ENCODE measurements around the gene C10orf53. TPM values are rescaled to one million over a fixed set of nuclear protein-coding genes. Genes with fewer than 3 reads are reported as not detected.
A peak's percentile ranks its signal among the peaks of the same experiment; 100 is the strongest.

The C10orf53 gene
- total and polyA plus RNA-seq, 7 experiments from 2014 or later, result not detected

DNA sequence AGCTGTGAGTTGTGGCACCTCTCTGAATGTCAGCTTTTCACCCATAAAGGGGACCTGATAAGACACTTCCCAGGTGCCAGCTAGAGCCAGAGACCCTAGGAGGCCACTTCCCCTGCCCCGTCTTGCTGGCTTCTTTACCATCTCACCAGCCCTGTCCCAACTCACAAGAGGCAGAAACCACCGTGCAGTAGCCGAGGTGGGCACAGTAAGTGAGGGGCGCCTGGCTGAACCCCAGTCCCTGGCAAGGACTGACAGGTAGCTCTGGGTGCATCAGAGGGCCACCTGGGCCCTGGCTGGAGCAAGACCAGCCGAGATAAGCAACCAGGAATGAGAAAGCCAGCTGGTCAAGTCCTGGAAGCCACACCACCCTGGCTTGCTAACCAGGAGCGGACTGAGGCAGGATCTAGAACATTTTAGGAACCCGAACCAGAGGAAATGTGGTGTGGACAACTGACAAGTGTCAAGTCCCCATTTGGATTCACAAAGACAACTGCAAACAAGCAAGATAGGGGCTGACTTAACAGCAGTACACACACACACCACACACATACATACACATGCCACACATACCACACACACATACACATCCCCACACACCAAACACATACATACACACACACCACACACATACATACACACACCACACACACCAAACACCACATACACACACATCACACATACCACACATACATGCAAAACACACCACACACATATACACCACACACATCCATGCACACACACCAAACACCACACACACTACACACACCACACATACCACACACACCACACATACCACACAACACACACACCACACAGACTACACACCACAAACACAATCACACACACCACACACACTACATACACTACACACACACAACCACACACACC, 61.9 kb downstream of the C10orf53 start:
- intact Hi-C loops (cut with micrococcal nuclease), result no loop called here
- H3K27me3 Mint-ChIP-seq, result peaks cover 0 to 13% (median 0%) of the 10 kb centered on the region in 5 donors
- H3K27ac Mint-ChIP-seq, result peak overlapping the region in 1 of 9 donors; percentile 13
- DNase-seq (no peak), ATAC-seq (no peak)
- H3K4me1 Mint-ChIP-seq, result no peaks in the 10 kb centered on the region
- no peaks in the 10 kb centered on the region for H3K9me3 ChIP-seq (ENCODE audit: control insufficient read depth in 2 of 3, low read length in 3 of 3)
- no peaks in the 10 kb centered on the region for H3K36me3 ChIP-seq (ENCODE audit: control insufficient read depth in 2 of 3, insufficient read depth in 3 of 3, low read length in 3 of 3)
- ChIA-PET CTCF (no interaction called here), POLR2A (no interaction called here)
- H3K9me3 Mint-ChIP-seq, result peaks cover 0 to 8% (median 0%) of the 10 kb centered on the region in 11 donors
- H3K27me3 ChIP-seq (ENCODE audit: control insufficient read depth in 2 of 2, insufficient read depth in 2 of 2, low read length in 2 of 2), result no peaks in the 10 kb centered on the region
- H3K4me1 ChIP-seq (ENCODE audit: control insufficient read depth in 2 of 2, insufficient read depth in 2 of 2, low read length in 2 of 2), result no peaks in the 10 kb centered on the region
- H3K4me3 ChIP-seq (ENCODE audit: low read length), result no peak overlapping the region
- no peaks in the 10 kb centered on the region for H3K36me3 Mint-ChIP-seq
- no peak overlapping the region for H3K27ac ChIP-seq (ENCODE audit: low read depth, low read length)
- H3K4me3 Mint-ChIP-seq, result no peak overlapping the region

DNA sequence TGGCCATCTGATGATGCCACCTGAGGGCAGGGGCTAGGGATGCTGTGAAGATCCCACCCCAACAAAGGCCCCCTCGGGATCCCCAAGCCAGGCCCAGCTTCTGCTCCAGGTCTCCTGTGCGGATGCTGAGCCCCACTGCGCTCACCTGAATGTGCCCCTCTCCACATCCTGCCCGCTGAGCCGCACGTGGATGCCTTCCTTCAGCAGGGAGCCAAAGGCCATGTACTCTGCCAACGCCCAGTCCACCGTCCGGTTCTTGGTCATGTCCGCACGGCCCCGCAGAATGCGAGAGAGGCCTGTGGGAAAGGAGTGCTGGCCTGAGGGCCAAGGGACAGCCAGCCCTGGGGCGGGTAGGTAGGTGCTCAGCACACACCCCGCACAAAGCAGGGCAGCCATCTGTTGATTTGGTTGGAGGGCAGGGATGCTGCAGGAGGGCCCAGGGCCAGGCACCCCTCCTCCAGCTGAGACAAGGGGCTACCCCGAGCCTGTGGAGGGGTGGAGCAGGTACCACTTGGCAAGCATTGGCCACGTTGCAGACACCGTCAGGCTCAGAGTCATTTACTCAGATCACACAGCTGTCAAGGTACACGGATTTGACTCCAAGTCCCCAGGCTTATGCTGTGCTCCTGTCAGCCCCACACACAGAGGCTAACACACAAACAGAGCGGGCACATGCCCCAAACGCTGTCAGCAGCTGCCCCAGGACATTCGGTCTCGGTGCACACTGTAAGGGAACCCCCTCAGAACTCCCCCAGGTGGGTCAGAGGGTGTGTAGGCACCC, 63.4 kb downstream of the C10orf53 start:
- no peak overlapping the region for H3K27ac Mint-ChIP-seq
- Histone ChIP-seq H3K36me3 (ENCODE audit: control insufficient read depth in 2 of 3, insufficient read depth in 3 of 3, low read length in 3 of 3) (no peaks in the 10 kb centered on the region), H3K27ac (ENCODE audit: low read depth, low read length) (no peak overlapping the region), H3K27me3 (ENCODE audit: control insufficient read depth in 2 of 2, insufficient read depth in 2 of 2, low read length in 2 of 2) (no peaks in the 10 kb centered on the region), H3K4me3 (ENCODE audit: low read length) (no peak overlapping the region), H3K9me3 (ENCODE audit: control insufficient read depth in 2 of 3, low read length in 3 of 3) (no peaks in the 10 kb centered on the region), H3K4me1 (ENCODE audit: control insufficient read depth in 2 of 2, insufficient read depth in 2 of 2, low read length in 2 of 2) (no peaks in the 10 kb centered on the region)
- POLR2A ChIA-PET, result no interaction called here
- H3K36me3 Mint-ChIP-seq, result no peaks in the 10 kb centered on the region
- peaks cover 0 to 22% (median 0%) of the 10 kb centered on the region in 5 donors for H3K27me3 Mint-ChIP-seq
- H3K4me3 Mint-ChIP-seq, result no peak overlapping the region
- intact Hi-C loops (cut with micrococcal nuclease), result no loop called here
- H3K9me3 Mint-ChIP-seq, result peaks cover 0 to 8% (median 0%) of the 10 kb centered on the region in 11 donors
- no peaks in the 10 kb centered on the region for H3K4me1 Mint-ChIP-seq
- ATAC-seq, result no peak
- DNase-seq, result no peak
- CTCF ChIA-PET, result no interaction called here

DNA sequence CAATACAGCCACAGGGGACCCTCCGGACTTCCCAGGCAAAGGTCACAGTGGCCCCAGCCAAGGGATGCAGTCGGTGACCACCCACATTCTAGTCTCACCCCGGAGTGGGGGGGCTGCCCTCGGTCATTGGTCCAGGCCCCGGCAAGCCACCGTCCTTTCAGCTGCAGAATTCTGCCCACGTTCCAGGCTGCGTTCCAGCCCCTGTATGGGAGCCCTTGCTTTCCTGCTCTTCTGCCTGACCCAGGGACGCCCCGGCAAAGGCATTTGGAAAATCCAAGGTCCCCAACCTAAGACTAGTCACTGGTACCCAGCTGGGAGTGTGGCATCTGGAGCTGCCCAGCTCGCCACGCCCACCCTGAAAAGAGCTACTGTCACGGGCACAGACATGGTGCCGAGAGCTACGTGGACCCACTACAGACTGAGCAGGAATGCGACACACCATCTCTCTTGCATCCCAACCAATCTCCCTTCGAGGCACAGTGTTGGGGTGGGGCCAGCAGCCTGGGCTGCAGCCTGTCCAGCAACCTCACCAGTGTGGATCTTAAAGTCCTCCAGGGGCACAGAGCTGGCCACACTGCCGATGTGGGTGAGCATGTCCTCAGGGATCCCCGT, 64.1 kb downstream of the C10orf53 start:
- Histone ChIP-seq H3K4me3 (ENCODE audit: low read length) (no peak overlapping the region), H3K9me3 (ENCODE audit: control insufficient read depth in 2 of 3, low read length in 3 of 3) (no peaks in the 10 kb centered on the region), H3K27me3 (ENCODE audit: control insufficient read depth in 2 of 2, insufficient read depth in 2 of 2, low read length in 2 of 2) (no peaks in the 10 kb centered on the region), H3K27ac (ENCODE audit: low read depth, low read length) (no peak overlapping the region), H3K4me1 (ENCODE audit: control insufficient read depth in 2 of 2, insufficient read depth in 2 of 2, low read length in 2 of 2) (no peaks in the 10 kb centered on the region), H3K36me3 (ENCODE audit: control insufficient read depth in 2 of 3, insufficient read depth in 3 of 3, low read length in 3 of 3) (no peaks in the 10 kb centered on the region)
- no peaks in the 10 kb centered on the region for H3K36me3 Mint-ChIP-seq
- no peak overlapping the region for H3K4me3 Mint-ChIP-seq
- ChIA-PET POLR2A (no interaction called here), CTCF (no interaction called here)
- H3K4me1 Mint-ChIP-seq, result no peaks in the 10 kb centered on the region
- H3K9me3 Mint-ChIP-seq, result peaks cover 0 to 8% (median 0%) of the 10 kb centered on the region in 11 donors
- no peak overlapping the region for H3K27ac Mint-ChIP-seq
- intact Hi-C loops (cut with micrococcal nuclease), result no loop called here
- no peak for DNase-seq
- no peak for ATAC-seq
- H3K27me3 Mint-ChIP-seq, result peaks cover 0 to 22% (median 0%) of the 10 kb centered on the region in 5 donors

DNA sequence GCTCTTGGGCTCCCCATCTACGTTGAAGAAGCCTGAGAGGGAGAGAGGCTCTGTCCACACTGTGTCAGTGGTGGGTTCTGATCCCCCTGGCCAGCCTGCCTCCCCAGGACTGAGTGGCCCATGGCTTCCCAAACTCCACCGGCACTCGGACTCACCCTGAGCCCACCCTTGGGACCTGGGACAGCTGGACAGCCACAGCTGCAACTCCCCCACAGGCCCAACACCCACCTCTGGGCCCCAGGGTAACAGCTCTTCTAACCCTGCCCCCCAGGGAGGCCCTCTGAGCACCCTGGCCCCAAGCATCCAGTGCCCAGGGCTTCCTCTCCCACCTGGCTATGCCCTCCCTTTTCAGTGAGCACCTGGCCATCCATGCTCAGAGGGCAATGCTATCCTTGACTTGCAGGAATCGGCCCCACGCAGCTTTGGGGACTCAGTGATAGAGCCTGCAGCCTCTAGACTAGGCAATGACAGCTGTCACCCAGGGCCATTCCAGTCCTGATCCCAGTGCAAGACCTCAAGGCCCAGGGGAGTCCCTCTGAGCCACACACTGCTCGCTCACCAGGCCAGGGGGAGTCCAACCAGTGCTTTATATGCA, 64.7 kb downstream of the C10orf53 start:
- POLR2A ChIA-PET, result no interaction called here
- H3K27me3 Mint-ChIP-seq, result peaks cover 0 to 22% (median 0%) of the 10 kb centered on the region in 5 donors
- CTCF ChIA-PET, result no interaction called here
- Histone ChIP-seq H3K27ac (ENCODE audit: low read depth, low read length) (no peak overlapping the region), H3K27me3 (ENCODE audit: control insufficient read depth in 2 of 2, insufficient read depth in 2 of 2, low read length in 2 of 2) (no peaks in the 10 kb centered on the region), H3K9me3 (ENCODE audit: control insufficient read depth in 2 of 3, low read length in 3 of 3) (no peaks in the 10 kb centered on the region), H3K4me1 (ENCODE audit: control insufficient read depth in 2 of 2, insufficient read depth in 2 of 2, low read length in 2 of 2) (no peaks in the 10 kb centered on the region), H3K4me3 (ENCODE audit: low read length) (no peak overlapping the region), H3K36me3 (ENCODE audit: control insufficient read depth in 2 of 3, insufficient read depth in 3 of 3, low read length in 3 of 3) (no peaks in the 10 kb centered on the region)
- no peak overlapping the region for H3K27ac Mint-ChIP-seq
- no peak overlapping the region for H3K4me3 Mint-ChIP-seq
- ATAC-seq (no peak), DNase-seq (no peak)
- intact Hi-C loops (cut with micrococcal nuclease), result no loop called here
- H3K36me3 Mint-ChIP-seq, result no peaks in the 10 kb centered on the region
- H3K4me1 Mint-ChIP-seq, result no peaks in the 10 kb centered on the region
- H3K9me3 Mint-ChIP-seq, result peaks cover 0 to 8% (median 0%) of the 10 kb centered on the region in 11 donors

GRCh38 chr10:49744924-49745605, 65.6 kb downstream of the C10orf53 start:
- ATAC-seq, result no peak
- Mint-ChIP-seq H3K9me3 (peaks cover 0 to 8% (median 0%) of the 10 kb centered on the region in 11 donors), H3K4me3 (no peak overlapping the region), H3K4me1 (no peaks in the 10 kb centered on the region), H3K36me3 (no peaks in the 10 kb centered on the region), H3K27me3 (peaks cover 0 to 22% (median 0%) of the 10 kb centered on the region in 5 donors), H3K27ac (no peak overlapping the region)
- intact Hi-C loops (cut with micrococcal nuclease), result no loop called here
- Histone ChIP-seq H3K9me3 (ENCODE audit: control insufficient read depth in 2 of 3, low read length in 3 of 3) (no peaks in the 10 kb centered on the region), H3K4me1 (ENCODE audit: control insufficient read depth in 2 of 2, insufficient read depth in 2 of 2, low read length in 2 of 2) (no peaks in the 10 kb centered on the region), H3K36me3 (ENCODE audit: control insufficient read depth in 2 of 3, insufficient read depth in 3 of 3, low read length in 3 of 3) (no peaks in the 10 kb centered on the region), H3K27me3 (ENCODE audit: control insufficient read depth in 2 of 2, insufficient read depth in 2 of 2, low read length in 2 of 2) (no peaks in the 10 kb centered on the region), H3K27ac (ENCODE audit: low read depth, low read length) (no peak overlapping the region), H3K4me3 (ENCODE audit: low read length) (no peak overlapping the region)
- POLR2A ChIA-PET, result no interaction called here
- no peak for DNase-seq
- CTCF ChIA-PET, result no interaction called here

DNA sequence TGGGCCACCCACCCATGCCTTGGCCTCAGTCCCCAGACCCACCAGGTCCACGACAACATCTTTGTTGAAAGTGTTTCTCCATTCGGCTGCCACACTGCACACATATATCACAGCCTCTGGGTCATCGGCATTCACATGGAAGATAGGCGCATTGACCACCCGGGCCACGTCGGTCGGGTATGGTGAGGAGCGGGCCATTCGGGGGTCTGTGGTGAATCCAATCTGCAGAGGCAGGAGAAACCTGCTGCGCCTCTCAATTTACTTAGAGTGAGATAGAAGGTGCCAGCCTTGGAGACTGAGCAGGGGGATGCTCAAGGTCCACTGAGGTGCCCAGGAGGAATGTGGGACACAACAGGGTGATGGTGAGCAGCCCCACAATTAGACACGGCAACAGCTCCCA, 66.3 kb downstream of the C10orf53 start:
- DNase-seq (no peak), ATAC-seq (no peak)
- Mint-ChIP-seq H3K9me3 (peaks cover 0 to 8% (median 0%) of the 10 kb centered on the region in 11 donors), H3K27me3 (peaks cover 0 to 26% (median 0%) of the 10 kb centered on the region in 5 donors), H3K4me3 (no peak overlapping the region), H3K36me3 (no peaks in the 10 kb centered on the region), H3K27ac (no peak overlapping the region), H3K4me1 (no peaks in the 10 kb centered on the region)
- ChIA-PET POLR2A (no interaction called here), CTCF (no interaction called here)
- no peaks in the 10 kb centered on the region for H3K9me3 ChIP-seq (ENCODE audit: control insufficient read depth in 2 of 3, low read length in 3 of 3)
- no peak overlapping the region for H3K27ac ChIP-seq (ENCODE audit: low read depth, low read length)
- H3K4me1 ChIP-seq (ENCODE audit: control insufficient read depth in 2 of 2, insufficient read depth in 2 of 2, low read length in 2 of 2), result no peaks in the 10 kb centered on the region
- H3K36me3 ChIP-seq (ENCODE audit: control insufficient read depth in 2 of 3, insufficient read depth in 3 of 3, low read length in 3 of 3), result no peaks in the 10 kb centered on the region
- intact Hi-C loops (cut with micrococcal nuclease), result no loop called here
- no peaks in the 10 kb centered on the region for H3K27me3 ChIP-seq (ENCODE audit: control insufficient read depth in 2 of 2, insufficient read depth in 2 of 2, low read length in 2 of 2)
- H3K4me3 ChIP-seq (ENCODE audit: low read length), result no peak overlapping the region
